IMR-90 (cell line): ENCODE measurements around the gene UBXN11. TPM values are rescaled to one million over a fixed set of nuclear protein-coding genes. Genes with fewer than 3 reads are reported as not detected.
A peak's percentile ranks its signal among the peaks of the same experiment; 100 is the strongest.

Experiments used
- ATAC-seq: fragments of 200-7000 bp; cut with Tn5 transposase; 2 replicates; pipeline ENCODE4 v1.9.1; 2020; ENCODE audit warnings: low read depth, mild to moderate bottlenecking, moderate library complexity
- BruUV-seq: library from RNA; stranded (reverse); fragments of 400-500 nt; replicated peaks from 2 replicates; lab custom pipeline; 2021; lab: Mats Ljungman, UMichigan
- CTCF ChIA-PET: fragments of 300-600 bp; formaldehyde crosslinking; extraction: SDS; loops from one replicate; lab custom pipeline; 2021; ENCODE audit warnings: antibody characterized with exemption; lab: Yijun Ruan, JAX
- POLR2A ChIA-PET: fragments of 300-600 bp; sonication (Branson Sonifier 250); formaldehyde crosslinking; loops from one replicate; lab custom pipeline; 2022; ENCODE audit warnings: antibody characterized with exemption; ENCODE audit not compliant: unreplicated experiment; lab: Charles Lee
- DNase-seq: peaks from one replicate; pipeline ENCODE4 v3.0.0; 2013
- H2AFZ ChIP-seq: replicated peaks from 2 replicates; pipeline ENCODE3; 2013; ENCODE audit warnings: low read length, mild to moderate bottlenecking; ENCODE audit not compliant: poor library complexity
- H2AK5ac ChIP-seq: 2 replicates; pipeline ENCODE4 v1.6.1; 2013; ENCODE audit warnings: low read depth, low read length, inconsistent platforms
- H2AK9ac ChIP-seq: replicated peaks from 2 replicates; pipeline ENCODE3; 2013; ENCODE audit warnings: mild to moderate bottlenecking, low read depth, low read length, moderate library complexity; ENCODE audit not compliant: poor library complexity
- H2BK120ac ChIP-seq: 2 replicates; pipeline ENCODE4 v1.6.1; 2013; ENCODE audit warnings: low read depth, low read length, inconsistent platforms
- H2BK15ac ChIP-seq: 3 replicates; pipeline ENCODE4 v1.6.1; 2013; ENCODE audit warnings: low read depth, low read length, inconsistent platforms
- H2BK20ac ChIP-seq: 2 replicates; pipeline ENCODE4 v1.6.1; 2013; ENCODE audit warnings: low read depth, mild to moderate bottlenecking, inconsistent platforms, low read length, moderate library complexity
- H2BK5ac ChIP-seq: 2 replicates; pipeline ENCODE4 v1.6.1; 2013; ENCODE audit warnings: mild to moderate bottlenecking, low read depth, low read length, inconsistent platforms; ENCODE audit not compliant: poor library complexity, severe bottlenecking
- H3K14ac ChIP-seq: replicated peaks from 2 replicates; pipeline ENCODE4 v1.6.1; 2013; ENCODE audit warnings: low read depth, low read length, inconsistent platforms
- H3K18ac ChIP-seq: 2 replicates; pipeline ENCODE4 v1.6.1; 2013; ENCODE audit warnings: low read depth, low read length, control low read depth
- H3K23ac ChIP-seq: 2 replicates; pipeline ENCODE4 v1.6.1; 2013; ENCODE audit warnings: low read depth, low read length, inconsistent platforms
- H3K27ac ChIP-seq: 2 replicates; pipeline ENCODE4 v1.5.1; 2013; ENCODE audit warnings: mild to moderate bottlenecking, control low read depth, low read length; ENCODE audit not compliant: insufficient read depth
- H3K27me3 ChIP-seq: 2 replicates; pipeline ENCODE4 v1.6.1; 2013; ENCODE audit warnings: low read length; ENCODE audit not compliant: control insufficient read depth, insufficient read depth
- H3K36me3 ChIP-seq: 2 replicates; pipeline ENCODE4 v1.6.1; 2013; ENCODE audit warnings: low read length, mixed read lengths; ENCODE audit not compliant: control insufficient read depth, insufficient read depth
- H3K4ac ChIP-seq: 2 replicates; pipeline ENCODE4 v1.6.1; 2013; ENCODE audit warnings: low read depth, low read length, inconsistent platforms
- H3K4me1 ChIP-seq: 2 replicates; pipeline ENCODE4 v1.6.1; 2013; ENCODE audit warnings: low read length, mixed read lengths; ENCODE audit not compliant: control insufficient read depth, insufficient read depth
- H3K4me2 ChIP-seq: 2 replicates; pipeline ENCODE4 v1.6.1; 2013; ENCODE audit warnings: low read depth, mild to moderate bottlenecking, control low read depth, low read length, moderate library complexity
- H3K4me3 ChIP-seq: 2 replicates; pipeline ENCODE4 v1.5.1; 2013; ENCODE audit warnings: low read depth, mild to moderate bottlenecking, control low read depth, low read length, moderate library complexity; ENCODE audit not compliant: insufficient read depth
- H3K56ac ChIP-seq: 2 replicates; pipeline ENCODE4 v1.6.1; 2013; ENCODE audit warnings: low read length, inconsistent platforms; ENCODE audit not compliant: insufficient read depth; ENCODE audit errors: extremely low read depth
- H3K79me1 ChIP-seq, 2 experiments: 2 replicates each; pipeline ENCODE4 v1.6.1; 2013; ENCODE audit warnings: low read length in 2 of 2, inconsistent platforms in 1 of 2, low read depth in 1 of 2
- H3K9ac ChIP-seq: 2 replicates; pipeline ENCODE4 v1.6.1; 2013; ENCODE audit warnings: low read depth, low read length, control low read depth
- H3K9me1 ChIP-seq: 2 replicates; pipeline ENCODE4 v1.6.1; 2013; ENCODE audit warnings: low read length, inconsistent platforms; ENCODE audit not compliant: insufficient read depth
- H3K9me3 ChIP-seq: 2 replicates; pipeline ENCODE4 v1.6.1; 2013; ENCODE audit warnings: low read length; ENCODE audit not compliant: control insufficient read depth, insufficient read depth
- H4K20me1 ChIP-seq: 2 replicates; pipeline ENCODE4 v1.6.1; 2013; ENCODE audit warnings: low read length, inconsistent platforms; ENCODE audit not compliant: insufficient read depth
- H4K5ac ChIP-seq: 2 replicates; pipeline ENCODE4 v1.6.1; 2013; ENCODE audit warnings: mild to moderate bottlenecking, low read depth, low read length, control low read depth
- H4K8ac ChIP-seq, 2 experiments: 2 replicates each; pipeline ENCODE4 v1.6.1; 2013; ENCODE audit warnings: low read depth in 2 of 2, low read length in 2 of 2, control low read depth in 1 of 2, inconsistent platforms in 1 of 2
- H4K91ac ChIP-seq: 2 replicates; pipeline ENCODE4 v1.6.1; 2013; ENCODE audit warnings: low read depth, low read length, inconsistent platforms; ENCODE audit not compliant: insufficient read depth
- CHD1 ChIP-seq: IDR thresholded peaks from 2 replicates; pipeline ENCODE4 v1.6.1; 2012; ENCODE audit warnings: low read depth, low read length, improper control_type of control experiment
- CTCF ChIP-seq: conservative IDR thresholded peaks from 2 replicates; pipeline ENCODE4 v1.5.1; 2012; ENCODE audit warnings: mild to moderate bottlenecking, low read depth, low read length, improper control_type of control experiment
- FOS ChIP-seq: fragments of 150-350 bp; IDR thresholded peaks from 2 replicates; pipeline ENCODE4 v1.6.1; 2016; ENCODE audit warnings: low read depth, low read length
- MAFK ChIP-seq: IDR thresholded peaks from 2 replicates; pipeline ENCODE4 v1.6.1; 2012; ENCODE audit warnings: low read depth, low read length, improper control_type of control experiment
- MAZ ChIP-seq: IDR thresholded peaks from 2 replicates; pipeline ENCODE4 v1.6.1; 2012; ENCODE audit warnings: low read depth, mild to moderate bottlenecking, low read length, improper control_type of control experiment, moderate library complexity, borderline replicate concordance
- MXI1 ChIP-seq: IDR thresholded peaks from 2 replicates; pipeline ENCODE4 v1.6.1; 2012; ENCODE audit warnings: low read depth, mild to moderate bottlenecking, low read length, moderate library complexity, borderline replicate concordance
- NFE2L2 ChIP-seq: fragments of 150-350 bp; IDR thresholded peaks from 2 replicates; pipeline ENCODE4 v1.6.1; 2016; ENCODE audit warnings: low read depth, mild to moderate bottlenecking, low read length
- POLR2A ChIP-seq: IDR thresholded peaks from 2 replicates; pipeline ENCODE4 v1.6.1; 2012; ENCODE audit warnings: mild to moderate bottlenecking, low read depth, low read length
- RAD21 ChIP-seq: IDR thresholded peaks from 2 replicates; pipeline ENCODE4 v1.6.1; 2012; ENCODE audit warnings: low read length, improper control_type of control experiment
- RCOR1 ChIP-seq: IDR thresholded peaks from 2 replicates; pipeline ENCODE4 v1.6.1; 2012; ENCODE audit warnings: mild to moderate bottlenecking, low read length, improper control_type of control experiment; ENCODE audit not compliant: insufficient replicate concordance
- RFX5 ChIP-seq: IDR thresholded peaks from 2 replicates; pipeline ENCODE4 v1.8.0; 2012; ENCODE audit warnings: low read depth, mild to moderate bottlenecking, low read length, moderate library complexity
- USF2 ChIP-seq: fragments of 150-350 bp; IDR thresholded peaks from 2 replicates; pipeline ENCODE4 v1.6.1; 2017; ENCODE audit warnings: mild to moderate bottlenecking, antibody characterized with exemption, low read length, low read depth
- whole genome bisulfite sequencing, 2 experiments: methylation state at CpG; one replicate each; pipeline versions ENCODE4 v1.1.5 to v1.1.7; 2013; ENCODE audit warnings: missing lambda C conversion rate in 2 of 2; ENCODE audit not compliant: insufficient read length in 1 of 2; ENCODE audit errors: extremely low coverage in 2 of 2; 5-methylcytosine and 5-hydroxymethylcytosine counted together
- dilution Hi-C: fragments of 300-500 bp; cut with HindIII; formaldehyde crosslinking; loops from one replicate; pipeline ENCODE4 v1.14.3; 2018; ENCODE audit warnings: low sequenced_read_pairs; ENCODE audit not compliant: unreplicated experiment
- in situ Hi-C: fragments of 300-500 bp; cut with MboI; formaldehyde crosslinking; loops from 3 replicates; pipeline ENCODE4 v1.14.3; 2019; ENCODE audit warnings: low sequenced_read_pairs, inconsistent platforms, mixed read lengths
- intact Hi-C: fragments of 100-400 bp; cut with micrococcal nuclease; formaldehyde crosslinking; loops from 2 replicates; pipeline ENCODE4 v1.10.0; 2022
- polyA plus RNA-seq, 3 experiments: library from polyadenylated mRNA; depleted of rRNA; stranded (reverse); fragments of >200 nt; gene quantifications; 2 replicates each; pipeline ENCODE4 v1.2.3, GENCODE V29; 2012; ENCODE audit warnings: low replicate concordance in 1 of 3
- total RNA-seq: library from RNA; depleted of rRNA; stranded (reverse); fragments of >200 nt; gene quantifications from 2 replicates; pipeline ENCODE4 v1.2.3, GENCODE V29; 2012
- TF ChIP-seq, protein P1 (sequence below): fragments of 150-350 bp; IDR thresholded peaks from 2 replicates; pipeline ENCODE4 v1.6.1; 2016; ENCODE audit warnings: low read depth, mild to moderate bottlenecking, low read length, moderate library complexity, borderline replicate concordance

Gene UBXN11
- total and polyA plus RNA-seq, 2 of the 4 experiments (the other 2 are of a cell fraction), result 5.2 to 17.0 TPM

- BruUV-seq, result no TSS peak
- ChIA-PET CTCF (interaction anchor here (0.6 to 1.8 kb wide), 10 partner anchors 11 to 795 kb away, joined by 3 to 8 read pairs (median 3); partner anchors contain the start of genes SH3BGRL3 and ZNF593), POLR2A (no interaction called here)
- ATAC-seq (peak; percentile 98), DNase-seq (peak; percentile 96)
- Histone ChIP-seq H2BK20ac (no peak within 1 kb of the TSS), H3K79me1 (peaks cover 11 to 32% of the 10 kb centered on the region in 2 experiments), H3K56ac (peak within 1 kb of the TSS; percentile 62), H4K91ac (peak within 1 kb of the TSS; percentile 73; the same call in 1 of the 2 replicates), H3K9ac (peak within 1 kb of the TSS; percentile 61), H2AK9ac (peak within 1 kb of the TSS; percentile 96), H3K9me3 (no peaks in the 10 kb centered on the region), H3K27me3 (no peaks in the 10 kb centered on the region), H3K4me1 (peaks cover 4% of the 10 kb centered on the region), H2BK5ac (peak within 1 kb of the TSS; percentile 88), H3K9me1 (peaks cover 6% of the 10 kb centered on the region; the same call in 1 of the 2 replicates), H3K18ac (peak within 1 kb of the TSS; percentile 33; the same call in 1 of the 2 replicates), H4K8ac (peak within 1 kb of the TSS; percentile 66 to 91), H2AFZ (peak within 1 kb of the TSS; percentile 99), H3K4me3 (peak within 1 kb of the TSS; percentile 86), H3K4me2 (peak within 1 kb of the TSS; percentile 97), H2AK5ac (peak within 1 kb of the TSS; percentile 83), H3K36me3 (no peaks in the 10 kb centered on the region), H3K14ac (peak within 1 kb of the TSS; percentile 80), H3K27ac (peak within 1 kb of the TSS; percentile 65), H3K23ac (peak within 1 kb of the TSS; percentile 91), H2BK15ac (peak within 1 kb of the TSS; percentile 21; the same call in 1 of the 3 replicates), H3K4ac (peak within 1 kb of the TSS; percentile 79), H4K20me1 (no peaks in the 10 kb centered on the region), H4K5ac (peak within 1 kb of the TSS; percentile 74), H2BK120ac (peak within 1 kb of the TSS; percentile 63)
- 0% methylated on average over 34 of the region's 73 CpGs; no CpG with 5 or more reads in 1 of the 2 experiments for WGBS, 2 experiments
- dilution Hi-C loops (no loop called here), intact Hi-C loops (loop anchor here (5.0 to 10.0 kb wide), 2 partner anchors 67 to 129 kb away; partner anchors contain the start of genes C1orf232 and ZNF593), in situ Hi-C loops (no loop called here)
- TF ChIP-seq USF2, result 0 out of 2 replicates have a peak, but pooled peaks have one; percentile 15
- no peak for TF ChIP-seq NFE2L2
- peak; percentile 74; the same call in 1 of the 2 replicates for TF ChIP-seq MXI1
- no peak for TF ChIP-seq MAFK
- TF ChIP-seq POLR2A, result peak; percentile 35; the same call in 1 of the 2 replicates
- TF ChIP-seq RFX5, result no peak
- peak; percentile 47; the same call in 1 of the 2 replicates for TF ChIP-seq MAZ
- TF ChIP-seq RAD21, result peak; percentile 57
- TF ChIP-seq CTCF, result peak; percentile 84
- TF ChIP-seq FOS, result no peak
- no peak for TF ChIP-seq CHD1
- TF ChIP-seq, protein P1, sequence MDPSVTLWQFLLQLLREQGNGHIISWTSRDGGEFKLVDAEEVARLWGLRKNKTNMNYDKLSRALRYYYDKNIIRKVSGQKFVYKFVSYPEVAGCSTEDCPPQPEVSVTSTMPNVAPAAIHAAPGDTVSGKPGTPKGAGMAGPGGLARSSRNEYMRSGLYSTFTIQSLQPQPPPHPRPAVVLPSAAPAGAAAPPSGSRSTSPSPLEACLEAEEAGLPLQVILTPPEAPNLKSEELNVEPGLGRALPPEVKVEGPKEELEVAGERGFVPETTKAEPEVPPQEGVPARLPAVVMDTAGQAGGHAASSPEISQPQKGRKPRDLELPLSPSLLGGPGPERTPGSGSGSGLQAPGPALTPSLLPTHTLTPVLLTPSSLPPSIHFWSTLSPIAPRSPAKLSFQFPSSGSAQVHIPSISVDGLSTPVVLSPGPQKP, result no peak
- no peak for TF ChIP-seq RCOR1
These were observed 72.4 kb downstream of the UBXN11 start, which contains the start of gene CEP85 for GRCh38 chr1:26233903-26234643. Gene CEP85 (plus strand): TSS chr1:26234200. CDS start chr1:26239784, 5,584 bp downstream.
